Breast epithelium (tissue), 3 donors: ENCODE measurements around the gene ATL1.

Experiments
- CTCF ChIP-seq, 3 donors: fragments of 450-650 bp; IDR thresholded peaks; one replicate each; pipeline ENCODE4 v1.5.1; 2016 to 2017; ENCODE audit warnings: antibody characterized with exemption in 3 of 3, mild to moderate bottlenecking in 3 of 3, moderate library complexity in 3 of 3
- POLR2A ChIP-seq: fragments of 450-650 bp; IDR thresholded peaks from one replicate; pipeline ENCODE4 v1.6.1; 2016; ENCODE audit warnings: antibody characterized with exemption, mild to moderate bottlenecking, moderate library complexity
- POLR2AphosphoS5 ChIP-seq, 3 donors: sonication (generic); formaldehyde crosslinking; IDR thresholded peaks; one replicate each; pipeline ENCODE4 v1.6.1; 2017; ENCODE audit warnings: antibody characterized with exemption in 3 of 3

- TF ChIP-seq CTCF (IDR thresholded peaks at IDR 0.05) = no peak
- TF ChIP-seq POLR2AphosphoS5 (IDR thresholded peaks at IDR 0.05) = peak in 1 of 3 donors; percentile 18
- no peak for TF ChIP-seq POLR2A
Measured at GRCh38 chr14:50677527-50678063, 117.7 kb downstream of the ATL1 start.
